Skeletal muscle satellite cell (primary cell): ENCODE measurements around the gene USP3.

ENCODE experiments used
- H3K27me3 ChIP-seq: 2 replicates; pipeline ENCODE4 v1.7.0; 2013; ENCODE audit warnings: low read length; ENCODE audit not compliant: control insufficient read depth, insufficient read depth
- H3K36me3 ChIP-seq: 2 replicates; pipeline ENCODE4 v1.7.0; 2013; ENCODE audit warnings: mild to moderate bottlenecking, control low read depth, low read length; ENCODE audit not compliant: insufficient read depth
- H3K4me1 ChIP-seq: 2 replicates; pipeline ENCODE4 v1.7.0; 2013; ENCODE audit warnings: low read length; ENCODE audit not compliant: control insufficient read depth, insufficient read depth
- H3K4me2 ChIP-seq: 2 replicates; pipeline ENCODE4 v1.7.0; 2013; ENCODE audit warnings: mild to moderate bottlenecking, low read length
- H3K4me3 ChIP-seq: 2 replicates; pipeline ENCODE4 v1.7.0; 2013; ENCODE audit warnings: low read length
- H3K9ac ChIP-seq: 2 replicates; pipeline ENCODE4 v1.7.0; 2013; ENCODE audit warnings: mild to moderate bottlenecking, low read depth, low read length, moderate library complexity
- H3K9me3 ChIP-seq: replicated peaks from 2 replicates; pipeline ENCODE4 v1.7.0; 2013; ENCODE audit warnings: mild to moderate bottlenecking, control low read depth, low read length

Gene USP3

DNA sequence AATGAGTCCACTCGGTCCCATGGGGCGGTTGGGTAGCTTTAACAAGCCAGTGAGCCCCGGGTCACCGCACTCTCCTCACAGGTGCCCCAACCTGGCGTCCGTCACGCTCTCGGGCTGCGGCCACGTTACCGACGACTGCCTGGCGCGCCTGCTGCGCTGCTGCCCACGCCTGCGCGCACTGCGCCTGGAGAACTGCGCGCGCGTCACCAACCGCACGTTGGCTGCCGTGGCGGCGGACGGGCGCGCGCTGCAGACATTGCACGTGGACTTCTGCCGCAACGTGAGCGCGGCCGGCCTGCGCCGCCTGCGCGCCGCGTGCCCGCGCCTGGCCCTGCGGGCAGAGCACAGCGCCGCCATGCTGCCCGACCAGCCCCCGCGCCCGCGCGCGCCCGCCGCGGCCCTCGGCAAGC is 96.2 kb downstream of the USP3 start:
- Histone ChIP-seq H3K9ac (peak overlapping the region; percentile 85), H3K9me3 (no peaks in the 10 kb centered on the region), H3K4me3 (peak overlapping the region; percentile 78), H3K27me3 (no peaks in the 10 kb centered on the region), H3K4me1 (peaks cover 24% of the 10 kb centered on the region), H3K4me2 (peak overlapping the region; percentile 95), H3K36me3 (no peaks in the 10 kb centered on the region)

DNA sequence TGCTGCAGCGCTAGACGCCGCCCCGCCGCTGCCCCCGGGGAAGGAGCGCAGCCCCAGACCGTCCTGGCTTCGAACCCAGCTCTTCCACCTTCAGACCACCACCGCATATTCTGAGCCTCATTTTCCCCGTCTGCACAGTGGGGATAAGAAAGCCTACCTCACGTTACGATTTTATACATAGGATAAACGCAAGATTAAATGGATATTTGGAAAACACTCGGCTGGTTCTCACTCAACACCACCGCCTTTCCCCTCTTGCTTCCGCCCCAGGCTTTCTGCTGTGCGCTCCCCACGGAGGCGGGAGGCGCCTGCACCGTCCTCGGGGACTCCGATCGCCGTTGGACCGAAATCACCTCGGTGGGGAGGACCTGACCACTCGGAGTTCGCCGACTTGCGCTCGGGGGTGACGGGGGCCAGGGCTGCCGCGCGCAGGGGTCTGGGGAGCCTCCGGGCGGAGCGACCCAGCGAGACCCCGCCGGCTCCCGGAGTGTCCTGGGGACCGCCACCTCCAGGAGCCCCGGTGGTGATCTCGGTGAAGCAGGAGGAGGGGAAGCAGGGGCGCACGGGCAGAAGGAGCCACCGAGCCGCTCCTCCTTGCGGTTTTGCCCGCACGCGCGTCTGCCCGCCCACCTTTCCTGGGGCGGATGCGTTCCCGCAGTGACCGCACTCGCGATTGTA is 96.8 kb downstream of the USP3 start:
- Histone ChIP-seq H3K9ac (peak overlapping the region; percentile 85), H3K4me3 (peak overlapping the region; percentile 78), H3K36me3 (no peaks in the 10 kb centered on the region), H3K27me3 (no peaks in the 10 kb centered on the region), H3K4me1 (peaks cover 24% of the 10 kb centered on the region), H3K9me3 (no peaks in the 10 kb centered on the region), H3K4me2 (peak overlapping the region; percentile 95)

DNA sequence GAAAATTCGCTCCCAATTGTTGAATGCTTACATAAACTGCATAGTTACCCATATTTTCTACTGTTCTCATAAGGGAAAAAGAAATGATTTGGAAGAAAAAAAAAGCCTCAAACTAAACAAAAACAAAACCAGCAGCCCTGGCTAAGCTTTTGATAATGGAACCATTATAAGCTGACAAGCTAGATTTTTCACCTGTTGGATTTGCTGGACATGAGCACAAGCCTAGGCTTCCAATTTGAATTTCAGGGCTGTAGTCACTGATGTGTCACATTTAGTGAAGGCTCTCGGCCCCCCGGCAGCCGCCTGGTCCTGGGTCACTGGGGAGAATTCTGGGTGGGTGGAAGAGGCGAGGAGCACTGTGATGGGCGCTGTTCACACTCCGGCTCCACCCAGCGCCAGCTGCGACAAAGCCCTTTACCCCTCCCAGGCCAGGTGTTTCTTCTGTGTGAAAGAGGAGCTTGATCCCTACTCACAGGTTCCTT is 97.4 kb downstream of the USP3 start:
- Histone ChIP-seq H3K4me2 (peak overlapping the region; percentile 95), H3K9ac (peak overlapping the region; percentile 85), H3K9me3 (no peaks in the 10 kb centered on the region), H3K27me3 (no peaks in the 10 kb centered on the region), H3K4me1 (peaks cover 24% of the 10 kb centered on the region), H3K4me3 (peak overlapping the region; percentile 78), H3K36me3 (no peaks in the 10 kb centered on the region)

DNA sequence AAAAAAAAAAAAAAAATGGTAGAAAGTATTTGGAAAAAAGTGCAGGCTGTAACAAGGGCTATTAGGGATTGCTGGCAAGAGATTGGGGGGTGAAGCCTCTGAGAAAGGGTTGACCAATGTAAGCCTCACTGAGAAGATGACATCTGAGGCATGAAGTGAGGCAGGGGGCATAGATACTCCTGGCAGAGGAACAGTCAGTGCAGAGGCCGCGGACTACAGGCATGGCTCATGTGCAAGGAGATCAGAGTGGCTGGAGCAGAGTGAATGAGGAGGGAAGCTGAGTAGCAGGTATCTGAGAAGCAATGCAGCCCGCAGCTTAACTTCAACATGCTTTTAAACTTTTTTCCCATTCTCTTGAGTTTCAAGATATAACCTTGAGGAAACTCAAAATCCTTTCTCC is 98.2 kb downstream of the USP3 start:
- Histone ChIP-seq H3K27me3 (no peaks in the 10 kb centered on the region), H3K4me1 (peaks cover 19% of the 10 kb centered on the region), H3K36me3 (no peaks in the 10 kb centered on the region), H3K9ac (no peak overlapping the region), H3K9me3 (no peaks in the 10 kb centered on the region), H3K4me3 (no peak overlapping the region), H3K4me2 (no peak overlapping the region)

DNA sequence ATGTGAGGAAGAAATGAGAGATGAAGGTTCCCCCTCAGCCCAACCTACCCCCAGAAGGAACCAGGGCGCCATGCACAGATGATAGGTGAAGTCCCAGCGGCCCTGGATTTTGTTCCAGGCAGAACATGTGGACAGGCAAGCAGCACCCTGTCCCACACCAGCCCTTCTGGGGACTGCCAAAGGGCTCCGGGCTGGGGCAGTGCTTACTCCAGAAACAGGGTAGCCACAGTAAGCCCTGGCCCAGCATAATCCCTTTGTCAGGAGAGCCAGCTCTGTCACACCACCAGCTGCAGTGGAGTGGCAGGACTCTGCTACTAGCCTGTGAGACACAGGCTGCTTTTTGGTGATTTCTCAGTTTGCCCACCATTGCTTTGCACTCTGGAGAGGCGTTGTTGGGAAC is 99.1 kb downstream of the USP3 start:
- Histone ChIP-seq H3K4me1 (peaks cover 19% of the 10 kb centered on the region), H3K36me3 (peaks cover 7% of the 10 kb centered on the region), H3K4me3 (no peak overlapping the region), H3K4me2 (no peak overlapping the region), H3K9me3 (no peaks in the 10 kb centered on the region), H3K27me3 (no peaks in the 10 kb centered on the region), H3K9ac (no peak overlapping the region)

DNA sequence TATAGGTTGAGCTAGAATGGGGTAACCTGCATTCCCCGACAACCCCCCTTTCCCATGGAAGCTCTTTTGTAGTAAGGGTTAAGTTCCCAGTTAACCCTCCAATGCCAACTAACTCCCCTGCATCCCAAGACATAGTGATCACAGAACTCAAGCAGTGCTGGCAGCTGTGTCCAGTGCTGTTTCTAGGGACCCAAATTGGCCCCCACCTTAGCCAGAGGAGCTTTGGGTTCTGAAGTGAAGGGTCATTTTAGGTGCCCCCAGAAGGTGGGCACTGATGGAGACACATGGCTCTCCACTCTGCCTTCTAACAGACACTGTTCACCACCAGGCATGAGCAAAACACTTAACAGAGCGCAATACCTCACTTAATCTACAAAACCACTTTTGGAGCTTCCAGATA is 99.9 kb downstream of the USP3 start:
- H3K4me1 ChIP-seq = peaks cover 17% of the 10 kb centered on the region
- no peaks in the 10 kb centered on the region for H3K9me3 ChIP-seq
- no peak overlapping the region for H3K4me2 ChIP-seq
- no peaks in the 10 kb centered on the region for H3K27me3 ChIP-seq
- H3K9ac ChIP-seq = no peak overlapping the region
- no peak overlapping the region for H3K4me3 ChIP-seq
- H3K36me3 ChIP-seq = peaks cover 14% of the 10 kb centered on the region

DNA sequence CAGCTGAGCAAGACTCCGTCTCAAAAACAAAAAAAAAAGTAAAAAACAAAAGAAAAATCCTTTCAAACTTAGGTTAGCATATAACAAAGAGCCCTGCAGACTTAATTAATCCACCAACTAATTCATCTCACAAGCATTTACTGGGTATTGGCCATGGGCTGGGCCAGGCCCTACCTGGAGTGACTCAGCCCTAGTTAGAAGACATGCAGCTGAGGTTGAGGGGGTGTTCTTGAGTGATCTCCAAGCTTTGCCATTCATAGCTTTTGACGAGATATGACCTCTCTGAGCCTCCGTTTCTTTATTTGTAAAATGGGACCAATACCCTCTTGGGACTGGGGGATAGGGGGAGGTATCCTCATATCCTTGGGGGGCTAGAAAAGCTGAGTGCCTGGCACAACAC is 100.6 kb downstream of the USP3 start:
- Histone ChIP-seq H3K27me3 (no peaks in the 10 kb centered on the region), H3K4me2 (no peak overlapping the region), H3K9me3 (no peaks in the 10 kb centered on the region), H3K4me1 (peaks cover 10% of the 10 kb centered on the region), H3K36me3 (peaks cover 18% of the 10 kb centered on the region), H3K9ac (no peak overlapping the region), H3K4me3 (no peak overlapping the region)

DNA sequence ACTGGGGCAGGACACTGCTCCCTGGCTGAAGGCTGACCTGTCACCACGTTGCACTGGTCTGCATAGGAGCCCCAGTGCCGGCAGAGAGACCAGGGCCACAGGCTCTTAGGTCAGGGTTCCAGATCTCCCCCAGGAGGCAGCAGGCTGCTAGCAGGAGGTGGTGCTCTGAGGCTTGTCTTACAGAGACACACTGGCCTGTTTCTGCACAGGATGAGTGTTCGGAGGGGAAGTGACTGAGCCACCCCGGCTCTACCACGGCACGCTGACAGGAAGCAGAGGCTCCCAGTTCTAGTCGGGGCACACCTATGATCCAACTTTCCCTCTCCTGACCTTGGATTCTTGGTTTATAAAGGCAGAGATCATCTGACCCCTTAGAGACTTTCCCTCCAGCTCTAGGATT is 101.4 kb downstream of the USP3 start:
- H3K9ac ChIP-seq = no peak overlapping the region
- H3K27me3 ChIP-seq = no peaks in the 10 kb centered on the region
- H3K4me2 ChIP-seq = no peak overlapping the region
- peaks cover 18% of the 10 kb centered on the region for H3K36me3 ChIP-seq
- H3K9me3 ChIP-seq = no peaks in the 10 kb centered on the region
- H3K4me1 ChIP-seq = peaks cover 11% of the 10 kb centered on the region
- H3K4me3 ChIP-seq = no peak overlapping the region

DNA sequence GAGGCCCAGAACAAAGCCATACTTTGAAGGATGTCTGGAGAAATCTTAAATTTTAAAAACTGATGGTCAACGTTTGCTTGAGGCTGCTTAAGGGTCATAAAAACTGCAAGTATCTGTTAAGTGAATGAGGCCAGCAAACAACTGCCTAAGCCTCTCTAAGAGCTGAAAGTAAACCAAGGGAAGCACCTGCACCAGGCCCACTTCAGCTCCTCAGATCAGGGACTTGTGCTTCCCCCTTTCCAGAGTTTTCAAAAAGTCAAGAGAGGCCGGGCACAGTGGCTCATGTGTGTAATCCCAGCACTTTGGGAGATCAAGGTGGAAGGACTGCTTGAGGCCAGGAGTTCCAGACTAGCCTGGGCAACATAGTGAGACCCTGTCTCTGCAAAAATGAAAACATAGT is 101.9 kb downstream of the USP3 start:
- no peak overlapping the region for H3K9ac ChIP-seq

DNA sequence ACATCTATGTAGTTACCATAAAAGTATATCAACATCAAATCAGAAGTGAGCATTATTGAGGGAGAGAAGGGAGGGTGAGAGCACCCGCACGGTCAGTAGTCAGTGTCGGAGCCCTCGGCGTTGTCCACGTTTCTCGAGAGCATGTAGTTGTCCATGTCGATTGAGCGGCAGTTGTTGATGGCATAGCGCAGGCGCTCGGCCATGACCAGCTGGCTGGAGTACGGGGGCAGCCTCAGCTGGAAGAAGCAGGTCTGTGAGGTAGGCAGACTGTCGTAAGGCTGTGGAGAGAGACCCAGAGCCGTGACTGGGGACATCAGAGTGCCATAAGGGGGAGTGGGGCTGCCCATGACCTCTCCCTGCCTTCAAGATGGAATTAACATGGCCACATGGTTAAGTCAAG is 104.6 kb downstream of the USP3 start:
- Histone ChIP-seq H3K9me3 (no peaks in the 10 kb centered on the region), H3K4me3 (no peak overlapping the region), H3K4me1 (peaks cover 16% of the 10 kb centered on the region), H3K36me3 (peaks cover 26% of the 10 kb centered on the region), H3K9ac (no peak overlapping the region), H3K27me3 (no peaks in the 10 kb centered on the region), H3K4me2 (no peak overlapping the region)

More for the DNA sequence above, 101.9 kb downstream of the USP3 start:
- Histone ChIP-seq H3K4me1 (peaks cover 16% of the 10 kb centered on the region), H3K27me3 (no peaks in the 10 kb centered on the region), H3K4me3 (no peak overlapping the region), H3K9me3 (no peaks in the 10 kb centered on the region), H3K4me2 (no peak overlapping the region), H3K36me3 (peaks cover 18% of the 10 kb centered on the region)

DNA sequence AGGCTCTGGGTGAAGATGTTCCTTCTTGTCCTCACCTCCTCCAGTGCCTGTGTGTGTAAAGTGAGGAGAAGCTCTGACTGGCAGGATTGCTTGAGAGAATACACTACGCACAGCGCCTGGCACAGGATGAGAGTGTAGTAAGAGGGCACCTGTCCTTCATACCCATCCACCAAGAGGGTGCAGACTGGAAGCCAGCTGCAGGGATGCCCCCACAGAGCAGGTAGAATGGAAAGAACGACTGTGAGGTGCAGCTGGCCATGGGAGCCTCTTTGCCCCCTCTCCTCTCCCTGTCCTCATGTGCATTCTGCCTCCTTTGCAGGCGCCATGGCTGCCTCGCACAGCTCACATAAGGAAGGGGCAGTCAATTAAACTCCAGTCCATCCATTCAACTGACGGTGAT is 105.1 kb downstream of the USP3 start:
- Histone ChIP-seq H3K9ac (no peak overlapping the region), H3K27me3 (no peaks in the 10 kb centered on the region), H3K4me2 (no peak overlapping the region), H3K36me3 (peaks cover 26% of the 10 kb centered on the region), H3K9me3 (no peaks in the 10 kb centered on the region), H3K4me1 (peaks cover 16% of the 10 kb centered on the region), H3K4me3 (no peak overlapping the region)

DNA sequence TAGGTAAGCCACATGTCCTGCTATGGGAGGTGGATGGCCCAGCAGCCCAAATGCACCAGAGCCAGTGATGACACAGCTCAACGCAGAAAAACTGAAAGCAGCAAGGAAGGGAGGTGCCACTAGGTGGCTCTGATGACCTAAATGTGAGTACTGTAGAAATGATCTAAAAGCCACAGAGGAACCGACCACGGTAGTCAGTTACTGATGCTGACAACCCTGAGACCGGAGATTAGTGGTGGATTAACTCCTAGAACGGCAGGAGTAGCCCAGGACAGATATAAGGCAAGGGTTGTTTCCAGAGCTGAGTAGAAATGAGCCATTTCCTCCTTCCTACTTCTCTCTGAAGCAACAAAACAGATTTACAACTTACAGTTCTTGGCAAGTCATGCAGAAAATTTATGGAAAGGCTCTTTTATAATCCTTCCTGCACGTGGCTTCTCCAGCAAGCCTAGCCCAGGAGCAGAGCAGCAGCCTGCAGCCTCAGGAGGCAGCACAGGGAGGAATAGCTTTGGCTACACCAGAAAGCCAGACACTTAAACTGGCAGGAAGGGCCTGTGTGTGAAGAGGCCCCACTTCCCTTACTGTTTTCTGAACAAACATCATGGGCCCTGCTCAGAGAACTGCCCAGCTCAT is 105.9 kb downstream of the USP3 start:
- no peaks in the 10 kb centered on the region for H3K9me3 ChIP-seq
- peak overlapping the region; percentile 22 for H3K4me2 ChIP-seq
- no peaks in the 10 kb centered on the region for H3K27me3 ChIP-seq
- no peak overlapping the region for H3K9ac ChIP-seq
- H3K36me3 ChIP-seq = peaks cover 26% of the 10 kb centered on the region
- H3K4me3 ChIP-seq = no peak overlapping the region
- peaks cover 16% of the 10 kb centered on the region for H3K4me1 ChIP-seq
